Kidney capillary endothelial cell (primary cell): Measurements from ENCODE around the gene MLPH.

Experiments used
- DNase-seq: peaks from one replicate; pipeline ENCODE4 v3.0.0-alpha.2; 2018; ENCODE audit warnings: low spot score

The MLPH gene

DNA sequence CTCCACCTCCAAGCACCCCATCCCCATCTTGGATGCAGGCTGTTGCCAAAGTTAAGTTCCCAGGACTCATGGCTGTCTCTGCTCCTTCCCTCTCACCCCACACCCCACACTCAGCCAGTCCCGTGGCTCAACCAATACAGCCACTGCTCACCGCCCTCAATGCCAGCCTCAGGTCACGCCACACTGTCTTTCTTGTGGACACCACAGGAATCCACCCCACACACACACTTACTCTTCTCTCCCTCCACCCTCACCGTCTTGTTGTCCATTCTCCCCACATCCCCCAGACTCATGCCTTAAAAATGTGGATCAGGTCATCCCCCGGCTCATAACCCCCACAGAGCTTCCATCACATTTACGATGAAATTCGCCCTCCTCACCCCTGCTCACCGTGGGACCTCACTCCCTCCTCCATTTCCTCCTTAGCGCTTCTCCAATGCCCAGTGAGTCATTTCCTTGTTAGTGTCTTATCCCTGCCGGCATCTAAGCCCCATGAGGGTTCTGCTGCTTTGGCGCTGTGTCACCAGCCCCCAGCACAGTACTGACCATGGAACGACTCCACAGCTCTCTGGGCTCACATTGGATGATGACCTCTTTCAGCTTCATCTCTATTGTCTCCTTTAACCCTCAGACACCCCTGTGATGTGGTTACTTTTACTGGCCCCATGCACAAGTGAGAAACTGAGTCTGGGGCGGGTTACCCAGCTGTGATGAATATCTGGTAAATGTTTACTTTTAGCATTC lies 13.8 kb downstream of the MLPH start:
- DNase-seq = peak; percentile 79

DNA sequence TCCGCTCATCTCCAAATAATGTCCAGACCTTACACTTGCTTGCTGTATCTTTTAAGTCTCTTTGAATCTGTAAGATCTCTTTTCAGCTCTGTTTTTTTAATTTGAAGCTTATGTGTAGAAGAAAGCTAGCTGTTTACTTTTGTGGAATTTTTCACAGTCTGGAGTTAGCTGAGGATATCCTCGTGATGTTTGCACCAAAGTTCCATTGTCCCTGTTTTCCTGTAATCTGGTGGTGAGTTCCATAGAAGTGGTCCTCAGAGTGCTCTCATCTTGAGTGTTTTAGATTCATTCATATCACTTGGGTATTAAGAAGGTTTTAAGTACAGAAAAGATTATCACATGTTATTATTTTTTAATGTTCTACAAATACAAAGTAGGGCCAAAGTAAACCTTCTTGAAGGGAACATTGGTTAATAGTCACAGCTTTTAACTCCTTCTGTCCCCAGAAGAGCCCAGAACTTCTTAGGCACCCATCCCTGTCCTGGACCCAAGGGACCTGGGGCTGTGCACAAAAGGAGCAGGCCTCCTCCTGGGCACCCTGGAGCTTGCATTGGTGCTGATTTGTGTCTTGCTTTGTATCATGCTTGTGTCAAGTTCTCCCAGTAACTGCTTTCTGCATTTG lies 15.0 kb downstream of the MLPH start:
- peak; percentile 15 for DNase-seq

DNA sequence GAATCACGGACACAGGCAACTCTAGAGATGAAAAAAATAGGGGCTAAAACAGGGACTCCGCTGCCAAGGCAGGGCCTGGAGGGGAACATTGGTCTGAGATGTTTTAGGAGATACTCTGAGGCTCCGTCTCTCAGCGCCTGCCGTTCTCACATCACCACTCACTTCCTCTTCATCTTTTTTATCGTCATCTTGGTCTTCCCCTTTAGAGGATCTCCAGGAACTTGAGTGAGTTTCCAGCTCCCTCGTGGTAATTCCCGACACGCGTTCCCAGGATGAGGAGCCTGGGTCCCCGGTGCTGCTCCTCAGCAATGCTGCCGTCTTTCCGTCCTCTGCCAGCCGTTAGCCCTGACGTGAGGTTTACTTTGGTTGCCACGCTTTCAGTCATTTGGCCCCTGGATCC lies 16.1 kb downstream of the MLPH start:
- DNase-seq = no peak

DNA sequence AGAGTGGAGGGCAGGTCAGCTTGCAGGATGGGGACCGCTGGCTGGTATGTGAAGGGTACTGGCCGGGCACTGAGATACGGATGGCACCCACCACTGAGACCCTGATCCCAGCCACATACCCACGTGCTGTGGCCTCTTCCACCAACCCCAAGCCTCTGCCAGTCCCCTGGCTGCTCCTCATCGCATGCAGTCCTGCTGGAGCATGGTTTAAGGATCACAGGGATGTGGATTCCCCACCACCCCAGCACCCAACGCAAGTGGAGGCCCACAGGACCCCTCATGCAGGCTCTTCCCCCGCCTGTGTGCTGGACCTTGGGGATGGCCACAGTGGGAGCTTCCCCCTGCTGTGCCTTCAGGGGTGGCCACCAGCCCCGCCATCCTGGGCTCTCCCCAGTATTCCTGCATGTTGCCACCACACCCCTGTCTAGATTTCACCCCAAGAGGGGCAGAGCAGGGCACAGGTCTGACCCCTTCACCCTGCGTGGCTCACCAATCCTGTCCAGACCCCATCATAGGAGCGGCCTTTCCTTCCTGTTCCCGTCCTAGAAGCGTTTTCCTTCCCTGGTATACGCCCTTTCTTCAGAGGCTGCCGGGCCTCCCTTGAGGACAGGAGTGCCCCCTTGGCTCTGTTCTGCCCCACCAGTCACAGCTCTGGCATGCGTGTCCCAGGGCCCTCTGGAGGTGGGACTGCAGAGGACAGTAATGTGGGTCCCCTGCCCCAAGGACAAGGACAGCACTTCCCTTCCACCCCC lies 18.3 kb downstream of the MLPH start:
- no peak for DNase-seq

DNA sequence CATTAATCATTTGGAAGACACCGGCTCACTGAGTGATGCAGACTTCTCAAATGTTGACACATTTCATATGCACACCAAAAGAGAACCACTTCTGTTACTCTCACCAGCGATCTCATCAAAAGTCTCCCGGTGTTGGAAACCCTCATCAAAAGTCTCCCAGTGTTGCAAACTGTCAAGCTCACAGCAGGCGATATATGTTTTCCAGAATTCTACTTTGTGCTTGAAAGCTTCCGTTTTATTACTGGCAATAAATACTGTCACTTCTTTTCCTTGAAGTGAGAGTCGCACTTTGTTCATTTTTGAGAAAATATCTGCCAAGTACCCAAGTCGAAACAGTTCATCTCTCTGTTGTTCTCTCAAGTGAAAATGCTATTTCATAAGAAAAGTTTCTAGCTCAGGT lies 20.5 kb downstream of the MLPH start:
- no peak for DNase-seq

DNA sequence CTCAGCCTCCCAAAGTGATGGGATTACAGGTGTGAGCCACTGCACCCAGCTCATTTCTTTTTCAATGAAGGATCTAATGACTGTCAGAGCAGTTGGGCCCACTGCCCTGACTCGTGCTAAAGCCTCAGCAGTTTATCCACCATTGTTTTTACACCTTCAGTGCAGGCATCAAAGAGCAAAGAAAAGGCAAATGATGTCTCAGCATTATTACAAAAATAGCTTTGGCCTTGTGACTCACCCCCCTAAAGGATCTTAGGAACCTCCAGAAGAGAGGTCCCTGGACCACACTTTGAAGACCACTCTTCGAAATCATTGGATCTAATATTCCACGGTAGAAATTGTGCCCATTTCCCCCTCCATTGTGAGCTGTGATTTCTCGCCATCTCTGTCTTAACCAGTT lies 21.3 kb downstream of the MLPH start:
- DNase-seq = no peak

DNA sequence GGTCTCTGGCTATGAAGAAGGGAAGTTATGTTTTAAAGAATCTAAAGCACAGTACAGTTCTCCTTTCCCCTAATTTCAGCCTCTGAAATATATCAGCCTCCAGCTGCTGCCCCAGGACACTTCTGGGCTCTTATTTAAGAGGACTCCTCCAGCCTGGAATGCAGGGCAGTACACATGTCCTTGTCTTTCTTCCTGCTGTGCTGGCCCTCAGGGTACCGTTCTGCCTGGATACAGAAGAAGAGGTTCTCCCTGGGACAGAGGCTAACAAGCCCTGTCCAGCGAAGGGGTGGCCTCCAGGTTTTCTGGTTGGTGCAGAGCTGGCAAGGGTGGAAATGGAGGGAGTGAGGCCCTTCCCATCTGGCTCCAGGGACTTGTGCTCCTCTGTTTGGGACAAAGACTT lies 22.1 kb downstream of the MLPH start:
- DNase-seq = no peak

DNA sequence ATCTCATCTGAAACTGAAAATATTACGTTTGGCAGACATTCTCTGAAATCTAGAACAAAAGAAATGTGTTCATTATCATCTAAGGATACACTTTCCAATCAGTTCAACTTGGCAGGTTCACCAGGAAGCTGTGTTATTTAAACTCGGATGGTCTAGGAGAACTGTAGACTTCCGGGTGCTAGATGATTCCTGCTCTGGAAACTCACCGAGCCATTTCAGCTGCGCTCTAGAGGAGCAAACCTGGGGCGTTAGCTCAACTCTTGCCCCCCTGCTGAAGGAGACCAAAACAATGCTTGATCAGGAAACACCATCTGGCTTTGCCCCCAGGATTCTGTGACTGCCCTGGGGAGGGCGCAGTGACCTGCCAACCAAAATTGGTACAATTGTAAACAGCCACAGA lies 22.9 kb downstream of the MLPH start:
- no peak for DNase-seq

DNA sequence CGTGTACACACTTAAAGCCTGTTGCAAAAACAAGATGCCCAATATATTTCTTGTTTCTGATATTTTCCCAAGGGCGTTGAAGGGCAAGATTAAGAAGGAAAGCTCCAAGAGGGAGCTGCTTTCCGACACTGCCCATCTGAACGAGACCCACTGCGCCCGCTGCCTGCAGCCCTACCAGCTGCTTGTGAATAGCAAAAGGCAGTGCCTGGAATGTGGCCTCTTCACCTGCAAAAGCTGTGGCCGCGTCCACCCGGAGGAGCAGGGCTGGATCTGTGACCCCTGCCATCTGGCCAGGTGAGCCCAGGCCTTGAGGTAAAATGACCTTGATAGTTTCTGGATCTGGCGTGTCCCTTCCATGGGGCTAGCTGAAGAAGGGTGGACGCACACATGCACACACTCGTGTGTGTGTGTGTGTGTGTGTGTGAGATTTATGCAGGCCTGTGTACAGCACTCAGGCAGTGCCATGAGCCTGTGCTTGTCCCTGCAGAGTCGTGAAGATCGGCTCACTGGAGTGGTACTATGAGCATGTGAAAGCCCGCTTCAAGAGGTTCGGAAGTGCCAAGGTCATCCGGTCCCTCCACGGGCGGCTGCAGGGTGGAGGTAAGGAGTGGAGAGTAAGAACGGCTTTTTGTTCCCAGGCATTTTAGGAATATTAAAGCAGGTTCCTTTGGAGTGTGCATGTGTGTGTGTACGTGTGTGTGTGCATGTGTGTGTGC lies 23.6 kb downstream of the MLPH start:
- DNase-seq = no peak

DNA sequence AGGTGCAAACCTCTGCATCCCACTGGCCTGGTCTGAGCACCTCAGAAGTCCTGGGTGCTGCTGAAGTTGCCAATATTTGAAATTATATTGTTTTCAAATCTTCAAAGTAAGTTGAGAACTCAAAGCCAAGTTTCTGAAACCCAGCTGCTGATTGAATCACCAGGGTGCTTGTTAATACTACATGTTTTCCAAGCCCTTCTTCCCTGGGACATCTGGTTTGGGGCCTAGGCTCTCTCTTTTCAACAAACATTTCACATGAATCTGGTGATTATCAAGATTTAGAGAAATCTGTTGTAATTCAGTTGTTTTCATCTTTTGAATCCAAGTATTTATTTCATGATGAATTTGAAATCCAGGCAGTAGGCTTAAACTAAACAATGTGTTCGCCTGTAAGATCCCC lies 24.4 kb downstream of the MLPH start:
- DNase-seq = no peak

DNA sequence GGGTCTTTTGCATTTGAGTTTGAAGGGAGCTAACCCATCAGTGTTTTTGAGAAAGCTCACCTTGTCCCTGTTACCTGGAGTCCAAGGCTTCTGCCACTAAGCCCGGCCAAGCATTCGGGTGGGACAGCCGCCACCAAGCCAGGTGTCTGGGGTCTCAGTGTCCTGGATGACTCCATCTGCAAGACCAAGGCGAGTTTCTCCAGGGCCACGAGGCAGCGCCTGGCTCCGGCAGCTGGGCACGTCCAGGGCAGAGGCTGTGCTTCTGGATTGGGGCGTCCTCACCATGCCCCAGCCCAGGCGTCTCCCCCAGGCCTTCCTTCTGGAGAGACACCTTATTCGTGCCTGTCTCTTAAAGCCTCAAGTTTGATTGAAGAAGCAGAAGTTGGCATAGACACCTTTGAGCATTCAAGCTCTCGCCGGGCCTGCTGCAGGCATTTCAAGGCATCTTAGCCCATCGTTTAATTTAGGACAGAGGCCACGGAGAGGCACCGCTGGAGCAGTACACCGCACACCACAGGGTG lies 24.9 kb downstream of the MLPH start:
- DNase-seq = no peak

DNA sequence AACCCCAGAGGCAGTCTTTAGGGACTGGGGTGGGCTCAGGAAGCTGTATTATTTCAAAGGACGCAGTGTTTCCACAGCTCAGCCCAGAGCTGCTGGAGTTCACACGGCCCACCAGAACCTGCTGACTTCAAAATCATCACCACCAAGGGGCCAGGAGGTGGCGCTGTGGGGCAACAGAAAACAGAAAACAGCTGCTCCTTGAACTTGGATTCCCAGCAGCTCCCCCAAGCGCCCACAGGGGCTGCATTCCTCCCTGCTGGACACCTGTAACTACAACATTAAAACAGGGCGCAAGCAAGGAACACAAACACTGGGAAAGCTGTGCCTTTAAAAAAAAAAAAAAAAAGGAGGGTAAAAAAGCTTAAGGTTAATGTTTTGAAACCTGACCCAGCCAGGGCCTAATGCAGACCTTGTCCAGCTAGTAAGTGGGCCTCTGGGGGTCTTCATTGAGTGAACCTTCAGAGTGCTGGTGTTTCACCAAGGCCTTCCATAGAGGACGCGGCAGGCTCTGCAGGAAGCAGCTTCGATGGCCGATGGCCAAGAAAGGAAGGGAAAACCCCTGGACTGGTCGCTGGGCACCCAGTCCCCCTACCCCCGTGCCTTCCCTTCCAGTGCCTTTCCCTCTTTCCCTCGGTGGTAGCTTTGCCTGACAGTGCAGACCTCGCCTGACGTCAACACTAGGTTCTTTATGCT lies 25.9 kb downstream of the MLPH start:
- peak; percentile 84 for DNase-seq

DNA sequence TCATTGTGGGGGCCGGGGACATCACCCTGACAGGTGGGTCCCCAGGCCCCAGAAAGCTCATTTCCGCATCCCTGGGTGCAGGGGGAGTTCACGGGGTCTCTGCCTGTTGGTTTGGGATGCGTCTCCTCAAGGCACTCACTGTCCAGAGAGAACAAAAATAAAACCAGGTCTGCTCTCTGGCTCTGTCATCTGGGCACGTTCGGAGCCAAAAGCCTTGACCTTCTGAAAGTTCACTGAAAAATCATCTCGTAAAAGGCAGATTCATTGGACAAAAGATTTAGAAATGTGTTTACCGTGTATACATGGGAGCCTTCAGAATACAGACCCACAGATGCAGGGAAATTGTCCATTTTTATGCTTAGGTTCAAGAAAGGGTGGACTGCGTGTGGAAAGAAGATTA lies 26.6 kb downstream of the MLPH start:
- DNase-seq = no peak

DNA sequence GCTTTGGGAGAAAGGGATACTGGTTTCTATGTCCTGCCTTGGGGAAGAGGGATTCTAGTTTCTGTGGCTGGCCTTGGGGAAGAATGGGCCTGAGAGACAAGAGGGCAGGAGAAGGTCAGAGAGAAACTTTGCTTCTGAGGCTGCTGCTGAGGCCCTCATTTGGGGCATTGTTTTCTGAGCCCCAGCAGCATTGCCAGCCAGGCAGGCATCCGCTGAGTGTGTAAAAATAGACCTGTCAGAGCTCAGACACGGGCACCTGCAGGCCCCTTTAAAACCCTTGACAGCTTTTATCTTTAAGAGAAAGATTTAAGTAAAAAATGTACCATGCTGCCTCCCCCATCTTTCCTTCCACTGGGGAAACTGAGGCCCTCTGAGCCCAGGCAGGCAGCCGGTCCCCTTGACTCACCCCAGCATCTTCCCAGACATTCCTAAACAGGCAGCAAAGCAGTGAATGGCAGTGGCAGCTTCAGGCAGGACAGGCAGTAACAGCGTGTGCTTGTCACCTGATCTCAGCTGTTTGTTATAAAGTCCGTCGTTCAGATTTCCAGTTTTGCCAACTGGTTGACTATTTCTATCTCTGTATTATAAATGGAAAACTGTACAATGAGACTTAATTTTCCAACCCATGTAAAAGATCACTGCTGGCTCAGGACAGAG lies 27.6 kb downstream of the MLPH start:
- no peak for DNase-seq

DNA sequence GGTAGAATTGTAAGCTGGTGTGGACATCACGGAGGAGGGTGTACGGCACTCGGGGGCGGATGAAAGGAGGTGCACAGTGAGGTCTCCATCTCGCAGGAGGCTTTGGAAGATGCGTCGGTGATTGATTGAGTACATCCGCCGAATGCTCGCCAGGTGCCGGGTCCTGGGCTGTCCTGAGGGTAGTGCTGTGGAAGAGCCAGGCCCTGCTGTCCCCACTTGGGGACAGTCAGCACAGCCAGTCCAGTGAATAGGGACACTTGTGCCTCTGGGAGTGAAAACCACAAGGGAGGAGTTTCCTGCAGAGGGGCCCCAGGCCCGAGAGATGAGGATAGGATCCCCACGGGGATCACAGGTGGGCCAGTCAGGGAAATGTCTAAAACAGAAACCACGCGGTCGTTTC lies 28.1 kb downstream of the MLPH start:
- DNase-seq = no peak

DNA sequence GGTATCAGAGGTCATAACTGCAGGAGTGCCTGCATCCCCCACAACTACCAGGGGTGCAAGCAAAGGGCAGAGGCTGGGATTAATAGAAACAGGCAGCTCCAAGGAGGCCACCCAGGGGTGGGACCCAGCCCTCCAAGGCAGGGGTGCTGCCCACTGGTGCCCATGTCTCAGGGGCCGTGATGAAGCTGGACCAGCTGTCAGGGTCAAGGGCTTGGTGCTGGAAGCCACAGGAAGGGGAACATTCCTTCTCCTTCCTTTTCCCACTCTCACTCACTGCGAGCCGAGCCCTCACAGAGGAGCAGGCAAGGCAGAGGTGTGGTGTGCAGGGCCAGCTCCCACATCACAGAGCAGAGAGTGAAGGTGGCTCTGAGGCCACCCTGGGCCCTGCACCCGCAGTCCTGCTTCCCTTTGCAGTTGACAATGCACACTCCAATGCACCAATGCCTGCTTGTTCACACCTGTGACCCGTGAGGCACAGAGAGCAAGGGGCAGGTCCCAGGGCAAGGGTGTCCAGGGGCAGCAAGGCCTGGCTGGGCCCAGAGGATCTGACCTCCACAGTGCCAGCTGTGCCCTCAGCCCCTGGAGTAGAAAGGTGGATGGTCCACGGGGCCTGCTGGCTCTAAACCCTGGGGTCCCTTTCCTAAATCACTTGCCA lies 28.7 kb downstream of the MLPH start:
- no peak for DNase-seq

DNA sequence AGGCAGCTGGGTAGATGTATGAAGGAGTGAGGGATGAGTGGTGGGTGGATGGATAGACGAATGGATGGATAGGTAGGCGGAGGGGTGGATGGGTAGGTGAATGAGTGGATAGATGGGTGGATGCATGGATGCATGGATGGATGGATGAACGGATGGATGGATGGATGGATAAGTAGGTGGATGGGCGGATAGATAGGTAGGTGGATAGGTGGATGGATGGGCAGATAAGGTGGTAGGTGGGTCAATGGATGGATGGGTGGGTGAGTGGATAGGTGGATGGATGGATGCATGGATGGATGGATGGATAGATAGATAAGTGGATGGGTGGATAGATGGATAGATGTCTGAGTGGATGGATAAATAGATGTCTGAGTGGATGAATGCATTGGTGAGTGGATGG lies 30.1 kb downstream of the MLPH start:
- DNase-seq = no peak

DNA sequence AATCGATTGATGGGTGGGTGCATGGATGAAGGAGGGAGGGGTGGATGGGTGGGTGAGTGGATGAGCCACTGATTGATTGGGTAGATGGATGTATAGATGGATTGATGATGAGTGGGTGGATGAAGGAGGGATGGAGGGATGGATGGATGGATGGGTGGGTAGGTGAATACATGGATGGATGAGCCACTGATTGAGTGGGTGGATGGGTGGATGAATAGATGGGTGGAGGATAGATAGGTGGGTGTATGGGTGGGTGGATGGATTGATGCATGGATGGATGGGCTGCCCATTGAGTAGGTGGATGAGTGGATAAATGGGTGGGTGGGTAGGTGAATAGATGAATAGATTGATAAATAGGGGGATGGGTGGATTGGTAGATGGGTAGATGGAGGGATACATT lies 30.9 kb downstream of the MLPH start:
- DNase-seq = no peak

DNA sequence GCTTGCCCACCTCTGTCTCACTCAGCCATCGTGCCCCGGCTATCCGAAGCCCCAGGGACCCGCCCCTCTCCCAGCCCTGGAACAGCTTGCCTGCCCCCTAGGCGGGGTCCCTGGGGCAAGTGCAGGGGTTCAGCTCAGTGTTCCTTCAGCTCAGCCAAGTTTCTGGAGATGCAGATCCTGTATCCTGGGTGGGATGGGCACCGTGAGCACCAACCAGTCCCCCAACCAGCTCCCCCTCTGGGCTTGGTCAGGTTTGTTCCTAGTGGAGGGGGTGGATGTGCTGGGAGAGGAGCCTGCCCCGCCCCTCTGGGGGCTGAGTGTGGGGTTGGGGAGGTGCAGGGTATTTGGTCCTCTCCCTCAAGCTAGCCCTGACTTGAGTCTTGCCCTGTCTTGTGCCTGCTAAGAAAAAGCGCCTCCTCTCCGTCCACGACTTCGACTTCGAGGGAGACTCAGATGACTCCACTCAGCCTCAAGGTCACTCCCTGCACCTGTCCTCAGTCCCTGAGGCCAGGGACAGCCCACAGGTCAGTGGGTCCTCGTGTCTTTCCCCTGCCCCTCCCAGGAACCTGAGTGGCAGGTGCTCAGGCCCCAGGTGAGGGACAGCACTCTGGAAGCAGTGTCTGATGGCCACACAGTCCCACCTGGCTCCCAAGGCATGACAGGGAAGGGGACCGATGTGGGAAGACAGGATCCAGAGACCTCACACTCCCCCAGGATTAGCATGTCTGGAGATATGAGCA lies 32.6 kb downstream of the MLPH start:
- DNase-seq = no peak

DNA sequence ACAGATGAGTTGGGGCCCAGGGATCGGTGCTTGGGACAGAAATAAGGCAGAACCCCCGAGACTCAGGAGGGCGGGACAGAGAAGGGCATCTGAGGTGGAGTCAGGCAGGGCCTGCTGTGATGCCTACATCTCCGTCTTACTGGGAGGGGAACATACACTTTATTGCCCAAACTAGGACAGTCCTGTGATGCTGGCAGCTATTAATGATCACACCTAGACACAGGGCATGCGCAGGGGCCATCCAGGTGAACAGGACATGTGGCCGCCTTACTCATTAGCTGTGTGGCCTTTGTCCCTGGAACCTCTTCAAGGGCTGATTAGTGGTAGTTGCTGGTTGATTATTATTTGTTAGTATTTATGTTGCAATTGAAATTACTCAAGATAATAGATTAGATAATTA lies 33.2 kb downstream of the MLPH start:
- DNase-seq = no peak
